IgD-negative memory B cell (primary cell): ENCODE data around the gene HSF4. TPM values are rescaled to one million over a fixed set of nuclear protein-coding genes. Genes with fewer than 3 reads are reported as not detected.

Source experiments
- H3K27ac Mint-ChIP-seq, 3 donors: one replicate each; pipeline ENCODE4 v1.8.0; 2020 to 2022; ENCODE audit warnings: mild to moderate bottlenecking in 3 of 3, mixed read lengths in 3 of 3, moderate library complexity in 1 of 3
- H3K27me3 Mint-ChIP-seq: one replicate; pipeline ENCODE4 v1.8.0; 2021; ENCODE audit warnings: mixed read lengths
- H3K36me3 Mint-ChIP-seq: one replicate; pipeline ENCODE4 v1.8.0; 2020; ENCODE audit warnings: mild to moderate bottlenecking, mixed read lengths
- H3K4me1 Mint-ChIP-seq, 3 donors: one replicate each; pipeline ENCODE4 v1.8.0; 2020 to 2022; ENCODE audit warnings: mixed read lengths in 3 of 3, mild to moderate bottlenecking in 1 of 3
- H3K4me3 Mint-ChIP-seq, 4 donors: one replicate each; pipeline ENCODE4 v1.8.0; 2020 to 2022; ENCODE audit warnings: mild to moderate bottlenecking in 4 of 4, mixed read lengths in 4 of 4, moderate library complexity in 3 of 4
- H3K9me3 Mint-ChIP-seq, 3 donors: one replicate each; pipeline ENCODE4 v1.8.0; 2020 to 2021; ENCODE audit warnings: mixed read lengths in 3 of 3, mild to moderate bottlenecking in 1 of 3
- polyA plus RNA-seq: library from polyadenylated mRNA; unstranded; fragments of 300-500 nt; fragmentation: Illumina TruSeq; gene quantifications from one replicate; pipeline ENCODE4 v1.2.3, GENCODE V29; 2021

The HSF4 gene
- polyA plus RNA-seq, 1 donor from 2014 or later = not detected

- peaks cover 0 to 3% (median 0%) of the 10 kb centered on the region in 3 donors for H3K4me1 Mint-ChIP-seq
Observed at GRCh38 chr16:67202956-67203493, 38.5 kb downstream of the HSF4 start.

GRCh38 chr16:67204076-67204475 is 39.5 kb downstream of the HSF4 start:
- Mint-ChIP-seq H3K4me3 (no peak overlapping the region), H3K27me3 (no peaks in the 10 kb centered on the region), H3K36me3 (peaks cover 2% of the 10 kb centered on the region), H3K9me3 (no peaks in the 10 kb centered on the region), H3K4me1 (no peaks in the 10 kb centered on the region), H3K27ac (no peak overlapping the region)

More at GRCh38 chr16:67202956-67203493, 38.5 kb downstream of the HSF4 start:
- Mint-ChIP-seq H3K9me3 (no peaks in the 10 kb centered on the region), H3K4me3 (no peak overlapping the region), H3K36me3 (peaks cover 2% of the 10 kb centered on the region), H3K27me3 (no peaks in the 10 kb centered on the region), H3K27ac (no peak overlapping the region)

GRCh38 chr16:67206129-67206837 is 41.7 kb downstream of the HSF4 start:
- Mint-ChIP-seq H3K4me1 (no peaks in the 10 kb centered on the region), H3K36me3 (no peaks in the 10 kb centered on the region), H3K9me3 (no peaks in the 10 kb centered on the region), H3K27me3 (no peaks in the 10 kb centered on the region), H3K4me3 (no peak overlapping the region), H3K27ac (no peak overlapping the region)

- no peak overlapping the region for H3K4me3 Mint-ChIP-seq
- H3K27me3 Mint-ChIP-seq = no peaks in the 10 kb centered on the region
- H3K9me3 Mint-ChIP-seq = no peaks in the 10 kb centered on the region
- no peaks in the 10 kb centered on the region for H3K4me1 Mint-ChIP-seq
- H3K27ac Mint-ChIP-seq = no peak overlapping the region
- H3K36me3 Mint-ChIP-seq = no peaks in the 10 kb centered on the region
Observed at GRCh38 chr16:67206838-67207248, 42.3 kb downstream of the HSF4 start.

GRCh38 chr16:67207249-67208091 is 42.9 kb downstream of the HSF4 start:
- Mint-ChIP-seq H3K27ac (no peak overlapping the region), H3K27me3 (no peaks in the 10 kb centered on the region), H3K4me1 (no peaks in the 10 kb centered on the region), H3K4me3 (no peak overlapping the region), H3K9me3 (no peaks in the 10 kb centered on the region), H3K36me3 (no peaks in the 10 kb centered on the region)

- Mint-ChIP-seq H3K36me3 (no peaks in the 10 kb centered on the region), H3K4me1 (no peaks in the 10 kb centered on the region), H3K27me3 (no peaks in the 10 kb centered on the region), H3K9me3 (no peaks in the 10 kb centered on the region), H3K27ac (no peak overlapping the region), H3K4me3 (no peak overlapping the region)
Observed at GRCh38 chr16:67208154-67208896, 43.8 kb downstream of the HSF4 start.

- Mint-ChIP-seq H3K36me3 (no peaks in the 10 kb centered on the region), H3K27ac (no peak overlapping the region), H3K27me3 (no peaks in the 10 kb centered on the region), H3K4me3 (no peak overlapping the region), H3K4me1 (no peaks in the 10 kb centered on the region), H3K9me3 (no peaks in the 10 kb centered on the region)
Observed at GRCh38 chr16:67209565-67209964, 45.0 kb downstream of the HSF4 start.

- H3K4me3 Mint-ChIP-seq = no peak overlapping the region
- H3K36me3 Mint-ChIP-seq = no peaks in the 10 kb centered on the region
- H3K27ac Mint-ChIP-seq = no peak overlapping the region
- H3K27me3 Mint-ChIP-seq = no peaks in the 10 kb centered on the region
- H3K4me1 Mint-ChIP-seq = no peaks in the 10 kb centered on the region
- no peaks in the 10 kb centered on the region for H3K9me3 Mint-ChIP-seq
Observed at GRCh38 chr16:67210069-67210937, 45.8 kb downstream of the HSF4 start.

- H3K27ac Mint-ChIP-seq = no peak overlapping the region
- no peak overlapping the region for H3K4me3 Mint-ChIP-seq
- H3K36me3 Mint-ChIP-seq = no peaks in the 10 kb centered on the region
Observed at GRCh38 chr16:67211674-67212073, 47.1 kb downstream of the HSF4 start.

GRCh38 chr16:67212766-67213165 is 48.2 kb downstream of the HSF4 start:
- H3K9me3 Mint-ChIP-seq = no peaks in the 10 kb centered on the region
- H3K27ac Mint-ChIP-seq = no peak overlapping the region
- no peak overlapping the region for H3K4me3 Mint-ChIP-seq
- no peaks in the 10 kb centered on the region for H3K4me1 Mint-ChIP-seq
- no peaks in the 10 kb centered on the region for H3K27me3 Mint-ChIP-seq
- H3K36me3 Mint-ChIP-seq = no peaks in the 10 kb centered on the region

More at GRCh38 chr16:67211674-67212073, 47.1 kb downstream of the HSF4 start:
- Mint-ChIP-seq H3K9me3 (no peaks in the 10 kb centered on the region), H3K27me3 (no peaks in the 10 kb centered on the region), H3K4me1 (no peaks in the 10 kb centered on the region)

GRCh38 chr16:67213197-67214019 is 48.9 kb downstream of the HSF4 start:
- no peak overlapping the region for H3K4me3 Mint-ChIP-seq
- H3K27ac Mint-ChIP-seq = no peak overlapping the region
- H3K9me3 Mint-ChIP-seq = no peaks in the 10 kb centered on the region
- H3K4me1 Mint-ChIP-seq = no peaks in the 10 kb centered on the region
- no peaks in the 10 kb centered on the region for H3K27me3 Mint-ChIP-seq
- no peaks in the 10 kb centered on the region for H3K36me3 Mint-ChIP-seq

GRCh38 chr16:67215706-67216105 is 51.2 kb downstream of the HSF4 start:
- Mint-ChIP-seq H3K36me3 (no peaks in the 10 kb centered on the region), H3K4me1 (no peaks in the 10 kb centered on the region), H3K4me3 (no peak overlapping the region), H3K27me3 (no peaks in the 10 kb centered on the region), H3K9me3 (no peaks in the 10 kb centered on the region), H3K27ac (no peak overlapping the region)

- H3K4me1 Mint-ChIP-seq = peaks cover 0 to 2% (median 0%) of the 10 kb centered on the region in 3 donors
- H3K9me3 Mint-ChIP-seq = no peaks in the 10 kb centered on the region
- no peak overlapping the region for H3K4me3 Mint-ChIP-seq
- H3K27me3 Mint-ChIP-seq = no peaks in the 10 kb centered on the region
- no peak overlapping the region for H3K27ac Mint-ChIP-seq
- no peaks in the 10 kb centered on the region for H3K36me3 Mint-ChIP-seq
Observed at GRCh38 chr16:67216612-67217490, 52.3 kb downstream of the HSF4 start.
